ENCODE measurements around the gene PIK3CD.
"Not testable (repeated sequence)": the region's sequence is repeated elsewhere in the genome, so short reads cannot be mapped to it uniquely, and the experiment has no call there.

Gene PIK3CD

DNA sequence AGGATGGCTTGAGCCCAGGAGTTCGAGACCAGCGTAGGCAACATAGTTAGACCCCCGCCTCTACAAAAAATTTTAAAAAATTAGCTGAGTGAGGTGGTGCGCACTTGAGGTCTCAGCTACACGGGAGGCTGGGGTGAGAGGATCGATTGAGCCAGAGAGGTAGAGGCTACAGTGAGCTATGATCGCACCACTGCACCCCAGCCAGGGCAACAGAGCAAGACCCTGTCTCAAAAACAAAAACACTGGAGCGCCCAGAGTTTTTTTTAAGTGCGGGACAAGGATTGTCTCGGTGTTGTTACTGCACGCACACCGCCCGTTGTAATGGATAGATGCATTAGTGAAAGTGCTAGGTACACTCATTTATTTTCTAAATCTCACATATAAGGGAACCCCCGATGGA is 37.1 kb downstream of the PIK3CD start:
- no peak for DNase-seq (ENCODE audit: low read depth in 3 of 3)

DNA sequence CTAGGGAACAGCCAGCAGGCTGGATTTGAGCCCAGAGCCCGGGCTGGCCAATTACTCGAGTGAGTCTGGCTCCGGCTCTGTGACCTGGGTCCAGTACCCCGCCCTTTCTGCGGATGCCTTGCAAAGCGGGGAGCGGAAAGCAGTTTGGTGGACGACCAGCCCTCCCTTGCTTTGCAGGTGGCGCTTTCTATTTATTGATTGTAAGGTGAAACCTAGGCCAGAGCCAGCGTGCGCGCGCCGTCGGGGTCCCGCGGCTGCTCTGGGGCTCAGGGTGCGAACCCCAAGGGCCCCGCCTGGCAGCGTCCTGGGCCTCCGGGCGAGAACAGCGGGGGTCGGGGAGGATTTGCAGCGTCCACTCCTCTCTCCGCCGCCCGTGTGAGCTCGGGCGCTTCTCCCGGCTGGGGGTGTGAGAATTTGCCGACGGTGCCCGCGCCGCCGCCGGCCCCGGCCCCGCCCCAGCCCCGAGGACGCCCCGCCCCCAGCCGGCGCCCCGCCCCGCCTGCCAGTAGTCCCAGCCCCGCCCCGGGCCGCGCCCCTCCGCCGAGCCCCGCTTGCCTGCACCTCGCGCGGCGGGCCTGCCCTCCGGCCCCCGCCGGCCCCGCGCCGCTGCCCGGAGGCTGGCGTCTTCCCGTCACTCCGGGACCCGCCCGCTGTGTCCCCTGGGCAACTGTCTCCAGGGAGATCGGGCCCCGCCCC is 37.6 kb downstream of the PIK3CD start:
- DNase-seq (ENCODE audit: low read depth in 3 of 3), result peak; percentile 46 to 81 (median 73)

DNA sequence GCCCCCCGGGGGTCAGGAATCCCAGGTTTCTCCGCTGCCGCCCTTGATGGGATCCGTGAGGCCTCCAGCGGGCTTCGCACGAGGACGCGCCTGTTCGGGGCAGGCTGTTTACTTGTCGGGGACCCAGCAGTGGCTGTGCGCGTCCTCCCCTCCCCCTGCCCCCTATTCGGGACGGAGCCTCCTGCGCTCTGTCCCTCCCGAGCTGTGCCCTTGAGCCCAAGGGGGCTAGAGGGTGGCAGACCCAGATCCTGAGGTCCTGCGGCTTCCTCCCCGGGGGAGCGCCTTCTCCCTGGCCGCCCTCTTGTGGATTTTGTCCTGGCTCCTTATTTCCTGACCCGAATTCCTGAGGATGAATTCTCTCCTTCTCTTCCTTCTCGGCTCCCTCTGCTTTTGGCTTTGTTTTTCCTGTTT is 38.4 kb downstream of the PIK3CD start:
- no peak for DNase-seq (ENCODE audit: low read depth in 3 of 3)

DNA sequence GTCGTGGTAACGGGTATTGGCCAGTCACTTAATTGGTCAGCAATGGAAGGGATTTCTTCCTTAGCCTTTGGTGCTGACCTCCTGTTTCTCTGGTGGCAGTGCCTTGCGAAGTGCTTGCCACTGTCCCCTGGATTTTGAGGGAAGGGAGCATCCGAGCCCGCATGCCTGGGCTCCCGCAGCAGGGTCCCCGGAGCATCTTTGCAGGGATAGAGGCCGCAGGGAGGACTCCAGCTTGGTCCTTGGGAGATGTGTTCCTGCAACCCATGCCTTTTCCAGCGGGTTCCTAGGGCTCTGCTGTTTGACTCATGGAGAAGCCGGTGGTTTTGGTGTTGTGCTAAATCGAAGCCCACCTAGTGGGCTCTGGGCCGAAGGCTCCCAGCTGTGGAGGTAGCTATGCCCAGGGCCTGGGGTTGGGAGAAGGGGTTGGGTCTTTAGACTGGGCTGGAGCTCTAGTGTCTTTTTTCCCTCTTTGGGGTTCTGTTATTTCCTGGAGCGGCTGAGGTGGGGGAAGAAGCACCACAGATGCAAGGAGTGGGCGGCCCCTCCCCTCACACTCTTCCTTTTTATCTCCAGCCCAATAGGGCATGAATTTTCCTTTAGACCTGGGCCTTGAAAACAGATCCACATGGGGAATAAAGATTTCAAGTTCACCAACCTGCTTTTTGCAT is 39.0 kb downstream of the PIK3CD start:
- DNase-seq (ENCODE audit: low read depth in 3 of 3), result no peak

DNA sequence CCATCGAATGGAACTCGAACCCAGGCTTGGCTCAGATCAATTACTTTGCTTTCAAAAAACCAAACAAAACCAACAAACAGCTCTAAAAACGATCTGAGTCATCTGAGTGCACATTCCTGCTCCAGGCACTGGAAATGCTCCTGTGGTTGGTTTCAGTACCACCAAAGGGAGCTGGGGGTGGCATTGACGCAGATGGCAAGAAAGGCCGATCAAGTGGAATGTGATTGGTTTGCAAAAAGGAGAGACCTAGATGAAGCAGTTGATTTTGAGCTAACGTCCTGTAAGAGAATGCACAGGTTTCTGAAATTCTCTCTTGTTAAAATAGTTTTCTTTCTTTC is 39.5 kb downstream of the PIK3CD start:
- DNase-seq (ENCODE audit: low read depth in 3 of 3), result peak in 1 of 3 experiments; percentile 31

DNA sequence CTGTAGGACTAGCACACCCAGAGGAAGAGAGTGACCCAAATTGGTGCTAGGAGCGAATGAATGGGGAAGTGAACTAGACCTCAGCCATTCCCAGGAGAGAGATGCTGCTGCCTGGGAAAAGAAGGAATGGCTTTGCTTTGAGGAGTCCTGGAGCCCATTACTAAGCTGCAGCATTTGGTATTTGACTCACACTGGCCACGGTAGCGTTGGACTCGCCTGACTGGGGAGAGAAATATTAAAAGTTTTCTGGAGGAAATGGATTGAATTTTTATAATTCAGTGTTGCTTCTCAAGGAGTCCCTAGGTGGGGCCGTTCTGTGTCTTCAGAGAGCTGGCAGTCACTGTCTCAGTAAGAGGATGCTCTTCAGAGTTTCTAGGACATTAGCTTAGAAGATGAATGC is 40.2 kb downstream of the PIK3CD start:
- DNase-seq (ENCODE audit: low read depth in 3 of 3), result no peak

DNA sequence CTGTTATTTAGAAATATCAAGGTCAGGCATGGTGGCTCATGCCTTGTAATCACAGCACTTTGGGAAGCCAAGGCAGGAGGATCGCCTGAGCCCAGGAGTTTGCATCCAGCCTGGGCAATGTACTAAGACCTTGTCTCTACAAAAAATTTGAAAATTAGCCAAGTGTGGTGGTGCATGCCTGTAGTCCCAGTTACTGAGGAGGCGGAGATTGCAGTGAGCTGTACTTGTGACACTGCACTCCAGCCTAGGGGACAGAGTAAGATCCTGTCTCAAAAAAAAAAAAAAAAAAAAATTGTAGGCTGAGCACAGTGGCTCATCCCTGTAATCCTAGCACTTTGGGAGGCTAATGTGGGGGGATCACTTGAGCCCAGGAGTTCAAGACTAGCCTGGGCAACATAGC is 45.3 kb downstream of the PIK3CD start:
- no peak for DNase-seq (ENCODE audit: low read depth in 3 of 3)

DNA sequence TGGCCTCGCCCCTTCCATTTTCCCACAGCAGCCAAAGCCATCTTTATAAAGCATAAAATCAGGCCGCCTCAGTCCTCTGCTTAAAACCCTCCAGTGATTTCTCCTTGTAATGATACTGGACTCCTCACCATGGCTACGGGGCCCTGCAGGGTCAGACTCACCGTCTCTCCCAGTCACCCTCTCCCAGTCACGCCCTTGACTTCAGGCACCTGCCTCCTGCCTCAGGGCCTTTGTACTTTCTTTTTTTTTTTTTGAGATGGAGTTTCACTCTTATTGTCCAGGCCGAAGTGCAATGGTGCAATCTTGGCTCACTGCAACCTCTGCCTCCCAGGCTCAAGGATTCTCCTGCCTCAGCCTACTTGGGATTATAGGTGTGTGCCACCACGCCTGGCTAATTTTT is 47.8 kb downstream of the PIK3CD start:
- DNase-seq (ENCODE audit: low read depth in 3 of 3), result no peak

DNA sequence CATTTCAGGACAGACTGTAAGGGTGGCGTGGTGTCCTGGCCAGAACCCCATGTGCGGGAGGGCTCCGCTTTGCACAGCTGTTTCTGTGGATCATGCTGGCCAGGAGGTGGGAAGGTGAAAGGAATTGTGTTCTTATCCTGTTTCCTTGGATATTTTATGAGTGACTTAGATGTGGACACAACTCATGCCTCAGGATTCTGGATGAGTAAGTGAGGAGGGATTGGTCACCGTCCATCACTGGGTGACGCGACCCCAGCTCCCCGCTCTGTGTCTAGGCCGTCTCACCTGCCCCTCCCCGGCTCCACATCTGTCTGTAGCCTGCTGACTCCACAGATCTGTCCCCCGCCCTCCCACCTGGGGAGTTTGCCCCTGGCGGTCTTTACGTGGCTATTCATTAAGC is 48.8 kb downstream of the PIK3CD start:
- DNase-seq (ENCODE audit: low read depth in 3 of 3), result no peak

DNA sequence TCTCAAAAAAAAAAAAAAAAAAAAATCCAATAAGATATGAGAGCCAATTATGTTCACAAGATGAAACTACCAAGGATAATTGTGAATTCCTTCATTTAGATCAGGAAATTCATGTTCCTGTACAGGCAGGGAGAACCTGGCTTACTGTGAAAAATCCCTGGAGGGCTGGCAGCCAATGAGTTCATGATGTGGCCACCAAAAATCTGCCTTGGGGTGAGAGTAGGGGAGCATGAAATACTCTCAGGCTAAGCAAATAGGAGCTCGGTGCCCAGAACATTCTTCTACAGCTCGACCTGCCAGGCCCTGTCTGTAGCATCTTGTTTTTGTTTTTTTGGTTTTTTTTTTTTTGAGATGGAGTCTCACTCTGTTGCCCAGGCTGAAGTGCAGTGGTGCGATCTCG is 50.1 kb downstream of the PIK3CD start:
- DNase-seq (ENCODE audit: low read depth in 3 of 3), result no peak

DNA sequence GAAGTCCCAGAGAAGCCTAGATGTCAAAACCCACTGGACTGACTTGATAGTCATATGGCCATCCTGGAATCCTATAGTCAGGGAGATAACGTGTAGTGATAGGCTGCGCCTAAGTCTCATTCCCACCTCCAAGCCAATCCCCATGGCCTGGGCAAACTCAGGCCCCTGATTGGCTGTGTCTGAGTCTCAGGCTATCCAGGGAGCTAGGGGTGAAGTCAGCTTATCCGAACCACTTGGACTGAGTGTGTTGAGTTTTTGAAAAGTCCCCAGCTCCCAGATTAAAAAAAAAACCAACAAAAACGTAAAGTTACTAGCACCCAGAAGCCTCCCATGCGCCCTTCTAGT is 51.6 kb downstream of the PIK3CD start:
- no peak for DNase-seq (ENCODE audit: low read depth in 3 of 3)

DNA sequence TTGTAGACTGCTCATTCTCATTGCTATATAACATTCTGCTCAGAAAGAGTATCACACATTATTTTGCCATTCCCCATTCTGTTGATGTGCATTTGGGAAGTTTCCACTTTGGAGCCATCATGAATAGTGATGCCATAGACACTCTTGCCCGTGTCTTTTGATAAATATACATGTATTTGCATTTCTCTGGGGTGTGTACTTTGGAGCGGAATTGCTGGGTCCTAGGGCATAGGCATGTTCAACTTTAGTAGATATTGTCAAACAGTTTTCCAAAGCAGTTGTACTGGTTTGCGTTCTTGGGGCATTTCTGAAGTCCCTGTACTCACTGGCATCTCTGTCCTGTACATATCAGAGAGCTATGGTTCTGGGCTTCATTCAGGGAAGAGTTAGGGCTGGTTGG is 52.1 kb downstream of the PIK3CD start:
- no peak for DNase-seq (ENCODE audit: low read depth in 3 of 3)

DNA sequence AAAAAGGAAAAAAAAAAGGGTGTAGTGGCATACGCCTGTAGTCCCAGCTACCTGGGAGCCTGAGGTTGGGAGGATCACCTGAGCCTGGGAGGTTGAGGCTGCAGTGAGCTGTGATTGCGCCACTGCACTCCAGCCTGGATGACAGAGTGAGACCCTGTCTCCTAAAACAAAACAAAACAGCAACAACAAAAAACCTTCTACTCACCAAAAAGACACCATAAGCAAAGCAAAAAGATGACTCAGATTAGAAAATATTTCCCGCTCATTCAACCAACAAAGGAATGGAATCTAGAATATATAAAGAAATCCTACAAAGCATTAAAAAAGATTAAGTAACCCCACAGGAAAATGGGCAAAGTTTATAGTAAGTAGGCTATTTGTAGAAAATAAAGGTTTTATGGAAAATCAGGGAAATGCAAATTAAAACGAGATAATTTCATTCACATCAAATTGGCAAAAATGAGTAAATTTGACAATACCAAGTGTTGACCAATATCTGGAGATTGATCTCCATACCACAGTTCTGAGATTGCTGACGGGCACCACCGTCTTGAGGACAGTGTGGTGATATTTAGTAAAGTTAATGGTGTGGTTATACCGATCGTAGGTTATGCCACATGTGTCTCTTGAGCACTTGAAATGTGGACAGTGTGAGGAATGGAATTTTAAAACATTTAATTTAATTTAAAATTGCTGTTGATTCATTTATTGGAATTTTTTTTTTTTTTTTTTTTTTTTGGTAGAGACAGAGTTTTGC is 54.0 kb downstream of the PIK3CD start:
- DNase-seq (ENCODE audit: low read depth in 3 of 3), result no peak

DNA sequence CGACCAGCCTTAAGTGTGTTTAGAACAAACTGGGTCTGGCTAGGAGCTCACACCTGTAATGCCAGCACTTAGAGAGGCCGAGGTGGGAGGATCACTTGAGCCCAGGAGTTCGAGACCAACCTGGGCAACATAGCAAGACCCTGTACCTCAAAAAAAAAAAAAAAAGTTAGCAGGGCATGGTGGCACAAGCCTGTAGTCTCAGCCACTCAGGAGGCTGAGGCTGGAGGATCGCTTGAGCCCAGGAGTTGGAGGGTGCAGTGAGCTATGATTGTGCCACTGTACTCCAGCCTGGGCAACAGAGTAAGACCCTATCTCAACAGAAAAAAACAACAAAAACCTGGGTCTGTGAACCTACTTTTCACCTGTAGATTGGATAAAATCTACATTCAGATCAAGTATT is 54.6 kb downstream of the PIK3CD start:
- DNase-seq (ENCODE audit: low read depth in 3 of 3), result no peak

DNA sequence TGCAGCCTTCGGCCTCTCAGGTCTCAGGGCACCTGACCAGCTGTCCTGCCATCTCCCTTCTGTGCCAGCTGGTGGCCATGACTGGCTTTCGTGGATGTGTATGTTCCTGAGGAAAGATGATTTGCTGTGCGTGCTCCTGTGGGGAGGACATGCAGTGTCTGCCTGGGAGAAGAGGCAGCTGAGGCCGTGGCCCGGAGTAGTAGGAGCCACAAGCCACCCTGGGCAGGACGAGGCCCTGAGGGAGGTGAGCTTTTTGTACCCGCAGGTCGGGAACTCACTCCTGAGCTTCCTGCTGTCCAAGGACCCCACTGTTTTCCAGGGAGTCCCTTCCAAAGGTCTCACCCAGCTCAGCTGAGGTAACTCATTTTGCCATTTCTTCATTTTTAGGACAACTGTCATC is 58.5 kb downstream of the PIK3CD start:
- no peak for DNase-seq (ENCODE audit: low read depth in 3 of 3)

DNA sequence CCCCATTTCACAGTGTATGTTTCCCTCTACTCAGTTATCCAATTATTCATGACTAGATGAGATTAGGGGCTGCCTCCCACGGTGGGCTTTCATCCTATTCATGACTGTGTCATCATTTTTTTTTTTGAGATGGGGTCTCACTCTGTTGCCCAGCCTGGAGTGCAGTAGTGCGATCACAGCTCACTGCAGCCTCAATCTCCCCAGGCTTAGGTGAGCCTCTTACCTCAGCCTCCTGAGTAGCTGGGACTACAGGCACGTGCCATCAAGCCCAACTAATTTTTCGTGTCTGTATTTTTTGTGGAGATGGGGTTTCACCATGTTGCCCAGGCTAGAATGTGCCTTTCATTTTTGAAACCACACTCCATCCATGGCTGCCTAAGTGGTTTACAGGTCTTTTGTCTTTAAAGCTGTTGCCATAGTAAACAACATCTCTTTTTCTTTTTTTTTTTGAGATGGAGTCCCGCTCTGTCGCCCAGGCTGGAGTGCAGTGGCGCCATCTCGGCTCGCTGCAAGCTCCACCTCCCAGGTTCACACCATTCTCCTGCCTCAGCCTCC is 60.0 kb downstream of the PIK3CD start:
- no peak for DNase-seq (ENCODE audit: low read depth in 3 of 3)

DNA sequence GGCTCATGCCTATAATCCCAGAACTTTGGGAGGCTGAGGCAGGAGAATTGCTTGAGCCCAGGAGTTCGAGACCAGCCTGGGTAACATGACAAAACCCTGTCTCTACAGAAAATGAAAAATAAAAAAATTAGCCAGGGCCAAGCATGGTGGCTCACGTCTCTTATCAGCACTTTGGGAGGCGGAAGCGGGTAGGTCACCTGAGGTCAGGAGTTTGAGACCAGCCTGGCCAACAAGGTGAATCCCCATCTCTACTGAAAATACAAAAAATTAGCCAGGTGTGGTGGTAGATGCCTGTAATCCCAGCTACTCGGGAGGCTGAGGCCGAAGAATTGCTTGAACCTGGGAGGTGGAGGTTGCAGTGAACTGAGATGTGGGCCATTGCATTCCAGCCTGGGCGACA is 61.2 kb downstream of the PIK3CD start:
- not testable (repeated sequence) for DNase-seq (ENCODE audit: low read depth in 3 of 3)

DNA sequence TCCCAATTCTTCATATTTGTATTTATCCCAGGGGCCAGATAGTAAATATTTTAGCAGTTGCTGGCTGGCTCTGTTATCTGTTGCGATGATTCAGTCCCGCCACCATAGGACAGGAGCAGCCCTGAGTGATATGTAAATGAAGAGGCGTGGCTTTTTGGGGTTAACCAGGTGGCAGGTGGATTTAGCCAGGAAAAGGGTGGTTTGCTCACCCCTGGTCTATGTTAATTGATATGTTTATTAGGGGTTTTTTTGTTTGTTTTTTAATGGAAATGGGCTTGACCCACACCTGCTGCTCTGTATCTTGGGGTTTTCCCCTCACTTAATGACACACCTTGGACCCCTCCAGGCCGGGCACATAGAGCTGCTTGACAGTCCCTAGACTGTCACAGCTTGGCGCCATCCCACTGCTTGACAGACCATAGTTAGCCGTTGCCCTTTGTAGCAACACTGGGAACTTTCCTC is 62.8 kb downstream of the PIK3CD start:
- peak in 1 of 3 experiments; percentile 24 for DNase-seq (ENCODE audit: low read depth in 3 of 3)

DNA sequence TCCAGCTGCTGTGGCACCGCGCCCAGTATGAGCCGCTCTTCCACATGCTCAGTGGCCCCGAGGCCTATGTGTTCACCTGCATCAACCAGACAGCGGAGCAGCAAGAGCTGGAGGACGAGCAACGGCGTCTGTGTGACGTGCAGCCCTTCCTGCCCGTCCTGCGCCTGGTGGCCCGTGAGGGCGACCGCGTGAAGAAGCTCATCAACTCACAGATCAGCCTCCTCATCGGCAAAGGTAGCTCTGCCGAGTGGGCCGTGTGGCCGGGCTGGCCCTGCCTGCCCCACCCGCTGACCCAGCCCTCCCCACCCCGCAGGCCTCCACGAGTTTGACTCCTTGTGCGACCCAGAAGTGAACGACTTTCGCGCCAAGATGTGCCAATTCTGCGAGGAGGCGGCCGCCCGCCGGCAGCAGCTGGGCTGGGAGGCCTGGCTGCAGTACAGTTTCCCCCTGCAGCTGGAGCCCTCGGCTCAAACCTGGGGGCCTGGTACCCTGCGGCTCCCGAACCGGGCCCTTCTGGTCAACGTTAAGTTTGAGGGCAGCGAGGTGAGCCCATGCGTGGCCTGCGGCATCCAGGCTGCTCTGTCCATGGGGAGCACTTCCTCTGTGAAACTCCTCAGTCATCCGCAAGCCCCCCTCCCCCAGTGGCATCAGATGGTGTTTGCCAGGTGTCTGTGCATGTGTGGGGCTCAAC is 64.2 kb downstream of the PIK3CD start:
- peak in 1 of 3 experiments; percentile 33 for DNase-seq (ENCODE audit: low read depth in 3 of 3)

DNA sequence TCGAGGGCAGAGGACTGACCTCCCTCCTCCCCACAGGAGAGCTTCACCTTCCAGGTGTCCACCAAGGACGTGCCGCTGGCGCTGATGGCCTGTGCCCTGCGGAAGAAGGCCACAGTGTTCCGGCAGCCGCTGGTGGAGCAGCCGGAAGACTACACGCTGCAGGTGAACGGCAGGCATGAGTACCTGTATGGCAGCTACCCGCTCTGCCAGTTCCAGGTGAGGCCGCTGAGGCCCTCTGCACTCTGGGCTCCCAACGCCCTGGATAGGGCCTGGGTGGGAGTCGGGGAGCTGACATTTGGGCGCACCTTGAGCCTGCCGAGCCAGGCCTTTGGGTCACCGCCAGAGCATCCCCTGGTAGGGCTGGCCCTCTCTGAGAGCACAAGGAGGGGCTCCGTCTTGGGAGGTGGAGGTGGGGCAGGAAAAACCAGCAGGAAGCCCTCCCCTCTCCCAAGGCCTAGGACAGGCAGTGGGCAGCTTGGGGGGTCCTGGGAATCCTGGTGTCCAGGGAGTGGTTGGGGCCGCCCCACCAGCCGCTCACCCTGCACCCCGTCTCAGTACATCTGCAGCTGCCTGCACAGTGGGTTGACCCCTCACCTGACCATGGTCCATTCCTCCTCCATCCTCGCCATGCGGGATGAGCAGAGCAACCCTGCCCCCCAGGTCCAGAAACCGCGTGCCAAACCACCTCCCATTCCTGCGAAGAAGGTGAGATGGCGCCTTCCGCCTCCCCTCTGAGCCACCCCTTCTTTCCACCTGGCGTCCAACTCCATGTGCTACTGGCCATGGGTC is 65.1 kb downstream of the PIK3CD start:
- DNase-seq (ENCODE audit: low read depth in 3 of 3), result peak in 1 of 3 experiments; percentile 34

Data from stimulated activated CD4-positive, alpha-beta T cell treated with anti-CD3 and anti-CD28 coated beads, TNF-alpha, amount 100 ng/mL, for 24 hours (primary cell).